WTC11 (cell line): ENCODE data around the gene EEF1AKMT3. TPM values are rescaled to one million over a fixed set of nuclear protein-coding genes. Genes with fewer than 3 reads are reported as not detected.
A peak's percentile ranks its signal among the peaks of the same experiment; 100 is the strongest.

Source experiments
- ARID4B ChIP-seq: sonication (generic); formaldehyde crosslinking; IDR thresholded peaks from 2 replicates; pipeline ENCODE4 v1.8.0; 2023; ENCODE audit warnings: missing genetic modification reagents, mild to moderate bottlenecking, borderline replicate concordance
- CBFB ChIP-seq: sonication (generic); formaldehyde crosslinking; IDR thresholded peaks from 2 replicates; pipeline ENCODE4 v1.8.1; 2022; ENCODE audit warnings: mild to moderate bottlenecking, low read depth, missing genetic modification reagents
- CREB1 ChIP-seq: sonication (generic); formaldehyde crosslinking; IDR thresholded peaks from 2 replicates; pipeline ENCODE4 v1.8.0; 2023; ENCODE audit warnings: mild to moderate bottlenecking, missing genetic modification reagents
- CREM ChIP-seq: sonication (generic); formaldehyde crosslinking; IDR thresholded peaks from 2 replicates; pipeline ENCODE4 v1.8.1; 2022; ENCODE audit warnings: mild to moderate bottlenecking, missing genetic modification reagents, moderate library complexity
- ERG ChIP-seq: fragments of 250-450 bp; sonication (Bioruptor Pico); IDR thresholded peaks from 2 replicates; pipeline ENCODE4 v1.8.0; 2021; ENCODE audit warnings: mild to moderate bottlenecking
- ETV6 ChIP-seq: sonication (generic); formaldehyde crosslinking; IDR thresholded peaks from 2 replicates; pipeline ENCODE4 v1.8.1; 2022; ENCODE audit warnings: mild to moderate bottlenecking, missing genetic modification reagents
- IRF2 ChIP-seq: sonication (generic); formaldehyde crosslinking; IDR thresholded peaks from 2 replicates; pipeline ENCODE4 v1.8.0; 2022; ENCODE audit warnings: low read depth, missing genetic modification reagents, borderline replicate concordance
- MYBL2 ChIP-seq: sonication (generic); formaldehyde crosslinking; IDR thresholded peaks from 2 replicates; pipeline ENCODE4 v1.8.1; 2023; ENCODE audit warnings: mild to moderate bottlenecking, moderate library complexity, missing genetic modification reagents
- PRRX2 ChIP-seq: fragments of 250-450 bp; sonication (Bioruptor Pico); IDR thresholded peaks from 2 replicates; pipeline ENCODE4 v1.8.0; 2021; ENCODE audit warnings: mild to moderate bottlenecking
- USF2 ChIP-seq: sonication (generic); formaldehyde crosslinking; IDR thresholded peaks from 2 replicates; pipeline ENCODE4 v1.8.1; 2023; ENCODE audit warnings: mild to moderate bottlenecking, missing genetic modification reagents, moderate library complexity
- ZNF263 ChIP-seq: sonication (generic); formaldehyde crosslinking; IDR thresholded peaks from 2 replicates; pipeline ENCODE4 v1.8.1; 2022; ENCODE audit warnings: low read depth, mild to moderate bottlenecking, moderate library complexity, missing genetic modification reagents
- ZNF425 ChIP-seq: fragments of 250-450 bp; sonication (Bioruptor Pico); conservative IDR thresholded peaks from 2 replicates; pipeline ENCODE4 v1.9.0; 2021; ENCODE audit warnings: mild to moderate bottlenecking
- ZNF671 ChIP-seq: fragments of 250-450 bp; sonication (Bioruptor Pico); IDR thresholded peaks from 2 replicates; pipeline ENCODE4 v1.8.0; 2021; ENCODE audit warnings: mild to moderate bottlenecking
- total RNA-seq: library from RNA; stranded (reverse); gene quantifications from 3 replicates; pipeline ENCODE4 v1.2.3, GENCODE V29; 2021
- TF ChIP-seq, protein P1 (sequence below): sonication (generic); formaldehyde crosslinking; IDR thresholded peaks from 2 replicates; pipeline ENCODE4 v1.8.0; 2023; ENCODE audit warnings: mild to moderate bottlenecking, missing genetic modification reagents
- TF ChIP-seq, protein P2 (sequence below): sonication (generic); formaldehyde crosslinking; conservative IDR thresholded peaks from 2 replicates; pipeline ENCODE4 v1.8.1; 2023; ENCODE audit warnings: mild to moderate bottlenecking, low read depth, missing genetic modification reagents, moderate library complexity

EEF1AKMT3 gene
- total RNA-seq, 1 experiment from 2014 or later: 3.2 TPM

DNA sequence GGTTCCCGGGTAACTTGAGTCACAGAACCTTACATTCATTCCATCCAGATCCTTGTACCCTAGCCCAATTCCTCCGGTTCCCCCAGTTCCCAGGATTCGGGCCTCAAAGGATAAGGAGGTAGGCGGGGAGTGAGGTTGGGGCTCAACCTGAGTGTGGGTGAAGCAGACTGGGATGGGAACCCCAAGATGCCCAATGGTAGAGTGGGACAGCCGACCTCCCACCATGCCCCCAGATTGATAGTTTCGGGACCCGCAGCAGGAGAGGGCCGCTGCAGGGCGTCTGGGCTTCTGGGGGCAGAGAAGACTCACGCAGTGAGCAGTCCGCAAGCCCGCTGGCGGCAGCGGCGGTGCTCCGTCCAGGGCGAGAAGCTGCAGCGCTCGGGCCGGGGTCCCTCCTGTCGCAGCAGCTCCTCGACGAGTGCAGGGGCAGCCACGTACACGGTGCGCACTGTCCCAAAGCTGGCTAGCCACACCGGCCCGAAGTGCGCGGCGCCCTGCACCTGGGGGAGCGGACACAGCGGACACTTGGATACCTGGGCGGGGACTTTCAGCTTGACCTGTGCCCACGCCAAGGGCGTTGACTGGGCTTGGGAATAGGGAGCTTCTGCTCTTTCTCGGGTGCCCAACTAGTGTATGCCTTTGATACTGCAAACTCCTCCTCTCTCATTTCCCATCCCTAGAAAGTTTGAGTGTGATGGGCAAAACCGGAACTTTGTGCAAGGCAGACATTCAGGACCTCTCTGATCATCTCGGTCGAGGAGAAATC is 6.5 kb upstream of the EEF1AKMT3 start (continued):
- TF ChIP-seq PRRX2 (0 out of 2 replicates have a peak, but pooled peaks have one; percentile 57), ZNF263 (no peak), ETV6 (CRISPR knock-in tag) (no peak), CREM (CRISPR knock-in tag) (no peak), ERG (CRISPR knock-in tag) (0 out of 2 replicates have a peak, but pooled peaks have one; percentile 62), ZNF671 (CRISPR knock-in tag) (no peak), ZNF425 (CRISPR knock-in tag) (no peak), ARID4B (CRISPR knock-in tag) (no peak), USF2 (no peak), CREB1 (CRISPR knock-in tag) (no peak), IRF2 (CRISPR knock-in tag) (no peak), MYBL2 (no peak), CBFB (CRISPR knock-in tag) (no peak)
- TF ChIP-seq, protein P1, sequence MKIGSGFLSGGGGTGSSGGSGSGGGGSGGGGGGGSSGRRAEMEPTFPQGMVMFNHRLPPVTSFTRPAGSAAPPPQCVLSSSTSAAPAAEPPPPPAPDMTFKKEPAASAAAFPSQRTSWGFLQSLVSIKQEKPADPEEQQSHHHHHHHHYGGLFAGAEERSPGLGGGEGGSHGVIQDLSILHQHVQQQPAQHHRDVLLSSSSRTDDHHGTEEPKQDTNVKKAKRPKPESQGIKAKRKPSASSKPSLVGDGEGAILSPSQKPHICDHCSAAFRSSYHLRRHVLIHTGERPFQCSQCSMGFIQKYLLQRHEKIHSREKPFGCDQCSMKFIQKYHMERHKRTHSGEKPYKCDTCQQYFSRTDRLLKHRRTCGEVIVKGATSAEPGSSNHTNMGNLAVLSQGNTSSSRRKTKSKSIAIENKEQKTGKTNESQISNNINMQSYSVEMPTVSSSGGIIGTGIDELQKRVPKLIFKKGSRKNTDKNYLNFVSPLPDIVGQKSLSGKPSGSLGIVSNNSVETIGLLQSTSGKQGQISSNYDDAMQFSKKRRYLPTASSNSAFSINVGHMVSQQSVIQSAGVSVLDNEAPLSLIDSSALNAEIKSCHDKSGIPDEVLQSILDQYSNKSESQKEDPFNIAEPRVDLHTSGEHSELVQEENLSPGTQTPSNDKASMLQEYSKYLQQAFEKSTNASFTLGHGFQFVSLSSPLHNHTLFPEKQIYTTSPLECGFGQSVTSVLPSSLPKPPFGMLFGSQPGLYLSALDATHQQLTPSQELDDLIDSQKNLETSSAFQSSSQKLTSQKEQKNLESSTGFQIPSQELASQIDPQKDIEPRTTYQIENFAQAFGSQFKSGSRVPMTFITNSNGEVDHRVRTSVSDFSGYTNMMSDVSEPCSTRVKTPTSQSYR (CRISPR knock-in tag): no peak
- TF ChIP-seq, protein P2, sequence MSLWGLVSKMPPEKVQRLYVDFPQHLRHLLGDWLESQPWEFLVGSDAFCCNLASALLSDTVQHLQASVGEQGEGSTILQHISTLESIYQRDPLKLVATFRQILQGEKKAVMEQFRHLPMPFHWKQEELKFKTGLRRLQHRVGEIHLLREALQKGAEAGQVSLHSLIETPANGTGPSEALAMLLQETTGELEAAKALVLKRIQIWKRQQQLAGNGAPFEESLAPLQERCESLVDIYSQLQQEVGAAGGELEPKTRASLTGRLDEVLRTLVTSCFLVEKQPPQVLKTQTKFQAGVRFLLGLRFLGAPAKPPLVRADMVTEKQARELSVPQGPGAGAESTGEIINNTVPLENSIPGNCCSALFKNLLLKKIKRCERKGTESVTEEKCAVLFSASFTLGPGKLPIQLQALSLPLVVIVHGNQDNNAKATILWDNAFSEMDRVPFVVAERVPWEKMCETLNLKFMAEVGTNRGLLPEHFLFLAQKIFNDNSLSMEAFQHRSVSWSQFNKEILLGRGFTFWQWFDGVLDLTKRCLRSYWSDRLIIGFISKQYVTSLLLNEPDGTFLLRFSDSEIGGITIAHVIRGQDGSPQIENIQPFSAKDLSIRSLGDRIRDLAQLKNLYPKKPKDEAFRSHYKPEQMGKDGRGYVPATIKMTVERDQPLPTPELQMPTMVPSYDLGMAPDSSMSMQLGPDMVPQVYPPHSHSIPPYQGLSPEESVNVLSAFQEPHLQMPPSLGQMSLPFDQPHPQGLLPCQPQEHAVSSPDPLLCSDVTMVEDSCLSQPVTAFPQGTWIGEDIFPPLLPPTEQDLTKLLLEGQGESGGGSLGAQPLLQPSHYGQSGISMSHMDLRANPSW (CRISPR knock-in tag): no peak
